Calu3 (cell line): Measurements from ENCODE around the gene CEMIP. TPM values are rescaled to one million over a fixed set of nuclear protein-coding genes. Genes with fewer than 3 reads are reported as not detected.
"Not testable (repeated sequence)": the region's sequence is repeated elsewhere in the genome, so short reads cannot be mapped to it uniquely, and the experiment has no call there.

Source experiments
- BruUV-seq: library from RNA; stranded (reverse); fragments of 400-500 nt; replicated peaks from 2 replicates; lab custom pipeline; 2021; lab: Mats Ljungman, UMichigan
- CTCF ChIA-PET: fragments of 300-600 bp; sonication (Branson Sonifier 250); formaldehyde crosslinking; loops from one replicate; lab custom pipeline; 2022; ENCODE audit warnings: antibody characterized with exemption; lab: Charles Lee
- DNase-seq: peaks from one replicate; pipeline ENCODE4 v3.0.0; 2022
- H3K27ac Mint-ChIP-seq: one replicate; pipeline ENCODE4 v1.8.0; 2022; ENCODE audit warnings: mixed read lengths; ENCODE audit not compliant: unreplicated experiment
- H3K27me3 Mint-ChIP-seq: one replicate; pipeline ENCODE4 v1.8.0; 2022; ENCODE audit warnings: mixed read lengths; ENCODE audit not compliant: unreplicated experiment
- H3K36me3 Mint-ChIP-seq: one replicate; pipeline ENCODE4 v1.8.0; 2022; ENCODE audit warnings: mild to moderate bottlenecking, moderate library complexity, mixed read lengths; ENCODE audit not compliant: insufficient read depth, unreplicated experiment
- H3K4me1 Mint-ChIP-seq: one replicate; pipeline ENCODE4 v1.8.0; 2022; ENCODE audit warnings: mild to moderate bottlenecking, low read depth, mixed read lengths; ENCODE audit not compliant: unreplicated experiment
- H3K4me3 Mint-ChIP-seq: one replicate; pipeline ENCODE4 v1.8.0; 2022; ENCODE audit warnings: mild to moderate bottlenecking, low read depth, moderate library complexity, mixed read lengths; ENCODE audit not compliant: unreplicated experiment
- H3K9me3 Mint-ChIP-seq: one replicate; pipeline ENCODE4 v1.8.0; 2022; ENCODE audit warnings: low read depth, mixed read lengths; ENCODE audit not compliant: unreplicated experiment
- CTCF ChIP-seq: fragments of 200-600 bp; IDR thresholded peaks from one replicate; pipeline ENCODE4 v1.8.0; 2022; ENCODE audit warnings: antibody characterized with exemption; ENCODE audit not compliant: unreplicated experiment
- intact Hi-C: fragments of 100-400 bp; cut with micrococcal nuclease; formaldehyde crosslinking; loops from one replicate; pipeline ENCODE4 v1.10.0; 2022; ENCODE audit not compliant: unreplicated experiment
- total RNA-seq: library from RNA; stranded (reverse); gene quantifications from 2 replicates; pipeline ENCODE4 v1.2.3, GENCODE V29; 2022

CEMIP gene
- total RNA-seq, 1 experiment from 2014 or later = 1.8 TPM

GRCh38 chr15:80958818-80959495, 179.8 kb downstream of the CEMIP start:
- BruUV-seq = no TSS peak
- TF ChIP-seq CTCF = no peak
- H3K27ac Mint-ChIP-seq = no peak overlapping the region
- DNase-seq = no peak
- peaks cover 23% of the 10 kb centered on the region for H3K4me1 Mint-ChIP-seq
- CTCF ChIA-PET = interaction anchor here (0.7 kb wide), 1 partner anchor 11 kb away, joined by 4 read pairs; no protein-coding TSS in a partner anchor
- no peaks in the 10 kb centered on the region for H3K9me3 Mint-ChIP-seq
- intact Hi-C loops = no loop called here
- H3K27me3 Mint-ChIP-seq = no peaks in the 10 kb centered on the region
- no peak overlapping the region for H3K4me3 Mint-ChIP-seq
- peaks cover 15% of the 10 kb centered on the region for H3K36me3 Mint-ChIP-seq

GRCh38 chr15:80965454-80965853, 186.3 kb downstream of the CEMIP start:
- H3K4me3 Mint-ChIP-seq, H3K27ac Mint-ChIP-seq, H3K27me3 Mint-ChIP-seq, H3K4me1 Mint-ChIP-seq, DNase-seq, intact Hi-C loops, H3K9me3 Mint-ChIP-seq, BruUV-seq, CTCF ChIA-PET: not testable (repeated sequence)
- peaks cover 26% of the 10 kb centered on the region for H3K36me3 Mint-ChIP-seq

GRCh38 chr15:80966431-80967197, 187.4 kb downstream of the CEMIP start:
- no peak for TF ChIP-seq CTCF
- H3K27ac Mint-ChIP-seq = no peak overlapping the region
- H3K4me3 Mint-ChIP-seq = no peak overlapping the region
- no peaks in the 10 kb centered on the region for H3K27me3 Mint-ChIP-seq
- H3K9me3 Mint-ChIP-seq = no peaks in the 10 kb centered on the region
- no TSS peak for BruUV-seq
- no peak for DNase-seq
- CTCF ChIA-PET = interaction anchor here (1.1 kb wide), 1 partner anchor 187 kb away, joined by 3 read pairs; the partner anchor contains the start of gene CEMIP
- peaks cover 31% of the 10 kb centered on the region for H3K36me3 Mint-ChIP-seq
- intact Hi-C loops = no loop called here
- peaks cover 19% of the 10 kb centered on the region for H3K4me1 Mint-ChIP-seq

DNA sequence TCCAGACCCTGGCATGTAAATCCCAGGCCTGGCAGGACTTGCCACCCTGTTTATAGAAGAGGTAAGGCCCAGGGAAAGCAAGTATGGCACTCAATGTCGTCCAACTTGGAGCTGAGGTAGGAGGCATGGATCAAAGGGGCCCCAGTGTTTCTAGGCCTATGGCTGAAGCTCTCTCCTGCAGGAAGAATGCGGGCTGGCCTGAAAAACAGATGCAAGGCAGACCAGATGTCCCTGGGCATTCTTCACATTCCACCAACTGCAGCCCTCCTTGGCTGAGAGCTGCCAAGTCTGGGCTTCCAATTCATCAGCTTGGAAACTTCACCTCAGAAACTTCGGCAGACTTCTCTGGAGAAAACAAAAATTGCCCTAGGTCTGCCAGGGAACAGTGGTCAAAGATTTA, 188.3 kb downstream of the CEMIP start:
- Mint-ChIP-seq H3K9me3 (no peaks in the 10 kb centered on the region), H3K4me1 (peaks cover 23% of the 10 kb centered on the region), H3K27ac (no peak overlapping the region), H3K4me3 (no peak overlapping the region), H3K36me3 (peaks cover 31% of the 10 kb centered on the region), H3K27me3 (no peaks in the 10 kb centered on the region)
- intact Hi-C loops = no loop called here
- BruUV-seq = no TSS peak
- CTCF ChIA-PET = no interaction called here
- no peak for DNase-seq
- TF ChIP-seq CTCF = no peak
